ENCODE results near the gene ATRIP.
"Not testable (repeated sequence)": the region's sequence is repeated elsewhere in the genome, so short reads cannot be mapped to it uniquely, and the experiment has no call there.

ATRIP gene

GRCh38 chr3:48446425-48447193 lies at the start of gene ATRIP:
TSS of gene ATRIP (plus strand) at chr3:48446737. CDS start at chr3:48446846, 109 bp downstream.
- DNase-seq (ENCODE audit: extremely low spot score), result peak; percentile 96
- no peak for TF ChIP-seq CTCF (IDR thresholded peaks at IDR 0.05; ENCODE audit: control extremely low read depth, extremely low read depth, low read depth, missing control alignments)
- ChIA-PET POLR2A (interaction anchor here (0.6 to 1.8 kb wide), 7 partner anchors 10 to 191 kb away, joined by 3 to 8 read pairs (median 5); partner anchors contain the start of gene PFKFB4), CTCF (interaction anchor here (1.0 to 5.9 kb wide), 10 partner anchors 10 to 214 kb away, joined by 3 to 95 read pairs (median 6); partner anchors contain the start of gene PFKFB4)

DNA sequence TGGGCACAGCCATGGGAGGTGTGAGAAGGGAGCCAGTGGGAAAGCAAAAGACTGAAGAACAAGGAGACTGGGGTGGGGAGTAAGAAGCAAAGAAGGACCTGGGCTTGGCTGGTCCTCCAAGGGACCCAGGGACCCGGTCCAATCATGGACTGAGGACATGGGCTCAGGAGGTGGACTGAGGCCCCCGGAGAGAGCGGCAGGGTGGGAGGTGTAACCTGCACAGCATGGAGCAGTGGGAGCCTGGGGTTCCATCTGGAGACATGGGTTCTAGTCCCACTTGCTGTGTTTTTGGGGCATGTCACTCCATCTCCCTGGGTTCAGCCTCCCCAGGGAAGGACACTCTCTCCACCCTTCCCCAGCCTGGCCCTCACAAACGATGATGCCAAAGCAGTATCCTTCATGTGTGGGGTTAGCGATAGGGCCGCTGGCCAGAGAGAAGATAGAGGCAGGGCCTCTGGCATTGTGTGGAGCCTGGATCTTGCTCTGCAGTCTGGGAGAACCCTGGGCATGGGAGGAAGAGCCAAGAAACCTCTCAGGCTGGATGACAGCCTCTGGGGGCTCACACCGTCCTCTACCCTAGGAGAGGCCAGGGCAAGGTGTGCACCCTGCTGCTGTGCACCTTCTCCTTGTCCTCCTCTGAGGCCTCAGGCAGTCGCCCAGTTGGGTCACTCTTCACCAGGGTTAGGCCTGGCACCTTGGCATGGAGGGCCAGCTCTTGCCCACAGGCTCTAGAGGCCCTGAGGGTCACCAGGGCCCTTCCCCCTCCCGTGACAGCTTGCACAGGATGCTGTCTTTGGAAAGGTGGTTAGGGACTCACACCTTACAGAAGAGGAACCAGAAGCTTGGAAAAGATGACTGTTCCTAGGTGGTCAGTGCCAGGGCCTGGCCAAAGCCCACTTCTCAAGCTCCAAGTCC lies 48.5 kb upstream of the ATRIP start:
- DNase-seq (ENCODE audit: extremely low spot score), result no peak
- TF ChIP-seq CTCF (IDR thresholded peaks at IDR 0.05; ENCODE audit: control extremely low read depth, extremely low read depth, low read depth, missing control alignments), result no peak
- POLR2A ChIA-PET, result no interaction called here
- CTCF ChIA-PET, result interaction anchor here (1.7 to 30.6 kb wide), 5 partner anchors 11 to 161 kb away, joined by 5 to 863 read pairs (median 29); partner anchors contain the start of genes CCDC51, PLXNB1 and TMA7

DNA sequence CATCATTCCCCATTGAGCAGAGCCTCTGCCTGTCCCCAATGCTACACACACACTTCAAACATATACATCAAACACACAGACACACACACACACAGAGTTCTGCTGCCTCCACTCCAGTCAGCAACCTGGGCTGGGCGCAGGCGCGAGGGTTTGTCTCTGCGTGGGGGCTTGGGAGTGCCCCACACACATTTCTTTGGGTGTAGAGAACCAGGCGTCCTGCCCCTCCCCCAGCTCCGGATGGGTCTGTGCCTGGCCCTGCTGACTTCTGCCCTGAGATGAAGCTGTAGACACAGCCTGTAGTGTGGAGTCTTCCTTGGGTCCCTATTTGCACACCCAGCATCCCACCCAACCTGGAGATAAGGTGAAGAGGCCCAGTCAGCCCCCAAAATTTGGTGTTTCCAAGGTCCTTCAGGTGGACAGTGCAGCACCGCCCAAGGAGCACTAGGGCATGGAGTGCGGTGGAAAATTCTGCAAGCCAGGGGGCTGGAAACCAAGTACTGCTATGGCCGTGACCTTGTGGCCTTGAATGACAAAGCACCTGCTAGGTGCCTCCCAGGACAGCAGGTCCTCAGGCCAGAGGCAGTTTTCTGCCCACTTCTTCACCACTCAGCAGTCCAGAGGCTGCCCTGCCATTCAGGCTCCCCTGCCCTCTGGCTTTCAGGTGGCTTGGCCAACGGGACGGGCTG lies 47.7 kb upstream of the ATRIP start:
- DNase-seq (ENCODE audit: extremely low spot score), result no peak
- ChIA-PET CTCF (interaction anchor here (0.9 to 30.6 kb wide), 8 partner anchors 11 to 160 kb away, joined by 3 to 863 read pairs (median 10); partner anchors contain the start of genes CCDC51, FBXW12, PLXNB1 and TMA7), POLR2A (no interaction called here)
- no peak for TF ChIP-seq CTCF (IDR thresholded peaks at IDR 0.05; ENCODE audit: control extremely low read depth, extremely low read depth, low read depth, missing control alignments)

DNA sequence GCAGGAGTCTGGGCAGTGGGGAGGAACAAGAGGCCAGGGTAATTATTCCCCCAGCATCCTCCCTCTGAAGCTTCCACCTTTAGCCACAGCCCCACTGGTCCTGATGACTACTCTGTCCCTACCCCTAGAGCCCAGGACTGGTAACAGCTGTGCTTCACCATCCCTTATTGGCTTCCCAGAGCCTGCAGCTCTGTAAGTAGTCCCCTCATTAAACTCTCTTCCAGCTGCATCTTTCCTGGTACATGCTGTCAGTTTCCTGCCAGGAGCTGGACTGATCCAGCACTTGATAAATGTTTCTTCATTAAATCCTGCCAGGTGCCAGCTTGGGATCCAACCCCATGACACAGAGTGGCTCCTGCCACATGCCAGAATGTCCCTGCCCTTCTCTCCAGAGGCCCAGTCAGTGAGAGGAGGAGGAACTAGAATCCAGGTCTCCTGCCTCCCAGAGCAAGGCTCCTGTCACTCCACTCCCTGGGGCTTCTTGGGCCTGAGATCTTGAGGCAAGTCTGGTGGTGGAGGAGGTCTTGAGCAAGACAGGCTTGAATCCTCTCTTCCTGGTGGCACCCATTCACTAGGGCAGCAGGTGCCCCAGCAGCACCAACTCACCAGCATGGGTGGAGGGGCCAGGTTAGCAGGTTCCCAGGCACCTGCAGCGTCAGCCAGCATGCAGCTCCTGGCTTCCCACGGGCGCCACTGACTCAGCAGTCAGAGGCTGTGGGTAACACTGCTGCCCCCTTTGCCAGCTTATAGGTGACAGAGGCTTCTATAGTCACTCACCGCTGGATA lies 47.0 kb upstream of the ATRIP start:
- CTCF ChIA-PET, result interaction anchor here (0.9 to 30.6 kb wide), 22 partner anchors 10 to 429 kb away, joined by 3 to 863 read pairs (median 7); partner anchors contain the start of genes CCDC51, FBXW12, PFKFB4 and PLXNB1
- POLR2A ChIA-PET, result no interaction called here
- TF ChIP-seq CTCF (IDR thresholded peaks at IDR 0.05; ENCODE audit: control extremely low read depth, extremely low read depth, low read depth, missing control alignments), result no peak
- DNase-seq (ENCODE audit: extremely low spot score), result no peak

DNA sequence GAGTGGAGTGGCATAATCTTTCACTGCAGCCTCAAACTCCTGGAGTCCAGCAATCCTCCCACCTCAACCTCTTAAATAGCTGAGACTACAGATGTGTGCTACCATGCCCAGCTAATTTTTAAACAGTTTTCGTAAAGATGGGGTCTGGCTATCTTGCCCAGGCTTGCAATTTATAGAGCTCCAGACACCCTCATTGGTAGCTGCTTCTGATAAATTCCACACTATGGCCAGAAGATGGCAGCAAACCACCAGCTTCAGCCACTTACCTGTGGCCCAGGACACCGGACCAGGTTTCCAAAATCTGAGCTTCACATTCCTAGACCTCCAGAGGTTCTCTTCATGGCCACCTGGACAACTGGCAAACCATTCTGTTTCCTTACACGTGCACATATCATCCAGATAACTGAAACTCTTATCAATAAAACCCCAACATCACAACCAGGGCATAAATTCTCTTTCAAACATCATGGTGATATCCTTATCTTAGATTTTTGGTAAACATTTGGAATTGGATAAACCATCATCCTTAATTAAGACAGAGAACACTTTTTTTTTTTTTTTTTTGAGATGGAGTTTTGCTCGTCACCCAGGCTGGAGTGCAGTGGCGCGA lies 45.6 kb upstream of the ATRIP start:
- CTCF ChIA-PET, result interaction anchor here (0.7 to 30.6 kb wide), 79 partner anchors 8 to 1048 kb away, joined by 3 to 863 read pairs (median 4); partner anchors contain the start of genes ATRIP, CCDC51, FBXW12 and IP6K2

GRCh38 chr3:48401434-48401901 lies 45.1 kb upstream of the ATRIP start:
- ChIA-PET POLR2A (interaction anchor here (0.7 to 1.0 kb wide), 2 partner anchors 34 to 189 kb away, joined by 4 to 6 read pairs; no protein-coding TSS in a partner anchor), CTCF (interaction anchor here (1.0 to 30.6 kb wide), 66 partner anchors 9 to 1048 kb away, joined by 3 to 863 read pairs (median 5); partner anchors contain the start of genes ATRIP, CCDC51, IP6K2 and NCKIPSD)
- not testable (repeated sequence) for DNase-seq (ENCODE audit: extremely low spot score)

More for the DNA sequence above, 45.6 kb upstream of the ATRIP start:
- peak; percentile 81 for TF ChIP-seq CTCF (IDR thresholded peaks at IDR 0.05; ENCODE audit: control extremely low read depth, extremely low read depth, low read depth, missing control alignments)
- DNase-seq (ENCODE audit: extremely low spot score), result peak; percentile 86
- POLR2A ChIA-PET, result interaction anchor here (0.7 to 1.0 kb wide), 2 partner anchors 35 to 190 kb away, joined by 4 to 6 read pairs; no protein-coding TSS in a partner anchor

Measured in GM10248 (cell line).